Osteoblast (primary cell): Measurements from ENCODE around the gene C1GALT1C1L. TPM values are rescaled to one million over a fixed set of nuclear protein-coding genes. Genes with fewer than 3 reads are reported as not detected.
"Not testable (repeated sequence)": the region's sequence is repeated elsewhere in the genome, so short reads cannot be mapped to it uniquely, and the experiment has no call there.

Experiments used
- DNase-seq: peaks from one replicate; pipeline ENCODE4 v3.0.0; 2011; ENCODE audit warnings: low spot score, mixed read lengths; ENCODE audit not compliant: insufficient read length; ENCODE audit errors: missing footprints
- H2AFZ ChIP-seq: 2 replicates; pipeline ENCODE4 v1.6.0; 2011; ENCODE audit warnings: mild to moderate bottlenecking, low read length
- H3K27ac ChIP-seq: 2 replicates; pipeline ENCODE4 v1.5.1; 2011; ENCODE audit warnings: mild to moderate bottlenecking, low read depth, low read length, moderate library complexity
- H3K27me3 ChIP-seq: 2 replicates; pipeline ENCODE4 v1.6.0; 2012; ENCODE audit warnings: mild to moderate bottlenecking, control low read depth, inconsistent platforms, low read length, moderate library complexity; ENCODE audit not compliant: insufficient read depth
- H3K36me3 ChIP-seq: 2 replicates; pipeline ENCODE4 v1.5.1; 2011; ENCODE audit warnings: mild to moderate bottlenecking, low read length, control low read depth, moderate library complexity; ENCODE audit not compliant: insufficient read depth
- H3K4me1 ChIP-seq: 2 replicates; pipeline ENCODE4 v1.5.1; 2011; ENCODE audit warnings: mild to moderate bottlenecking, low read length, control low read depth, moderate library complexity; ENCODE audit not compliant: insufficient read depth
- H3K4me2 ChIP-seq: 2 replicates; pipeline ENCODE4 v1.6.0; 2011; ENCODE audit warnings: mild to moderate bottlenecking, low read length; ENCODE audit not compliant: insufficient read depth
- H3K4me3 ChIP-seq: fragments of 200-600 bp; sonication (generic); 3 replicates; pipeline ENCODE4 v1.5.1; 2012; ENCODE audit warnings: mild to moderate bottlenecking, low read length, inconsistent platforms; ENCODE audit not compliant: insufficient read depth
- H3K79me2 ChIP-seq: 2 replicates; pipeline ENCODE4 v1.6.0; 2012; ENCODE audit warnings: mild to moderate bottlenecking, low read length, control low read depth, inconsistent platforms; ENCODE audit not compliant: insufficient read depth
- H3K9me3 ChIP-seq: 2 replicates; pipeline ENCODE4 v1.5.1; 2011; ENCODE audit warnings: low read depth, low read length, control low read depth
- H4K20me1 ChIP-seq: 2 replicates; pipeline ENCODE4 v1.6.0; 2012; ENCODE audit warnings: mild to moderate bottlenecking, low read length, control low read depth; ENCODE audit not compliant: insufficient read depth
- total RNA-seq: library from RNA; depleted of rRNA; stranded (reverse); fragments of >200 nt; gene quantifications from 2 replicates; pipeline ENCODE4 v1.2.3, GENCODE V29; 2012
- TF ChIP-seq, protein P1 (sequence below): IDR thresholded peaks from 2 replicates; pipeline ENCODE4 v1.5.1; 2011; ENCODE audit warnings: mild to moderate bottlenecking, low read depth, low read length, moderate library complexity; ENCODE audit errors: extremely low read depth

C1GALT1C1L gene
- total RNA-seq, 1 donor, result 0.72 TPM

DNA sequence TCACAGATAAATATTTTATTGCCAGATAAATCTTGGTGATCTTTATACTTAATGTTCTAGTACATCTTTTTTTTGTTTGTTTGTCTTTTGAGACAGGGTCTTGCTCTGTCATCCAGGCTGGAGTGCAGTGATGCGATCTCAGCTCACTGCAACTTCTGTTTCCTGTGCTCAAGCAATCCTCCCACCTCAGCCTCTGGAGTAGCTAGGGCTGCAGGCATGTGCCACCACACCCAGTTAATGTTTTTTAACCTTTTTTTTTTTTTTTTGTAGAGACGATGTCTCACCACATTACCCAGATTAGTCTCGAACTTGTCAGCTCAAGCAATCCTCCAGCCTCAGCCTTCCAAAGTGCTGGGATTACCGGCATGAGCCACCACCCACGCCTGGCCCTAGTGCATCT lies 9.1 kb upstream of the C1GALT1C1L start:
- no peak overlapping the region for H3K4me2 ChIP-seq
- DNase-seq, result no peak
- TF ChIP-seq, protein P1, sequence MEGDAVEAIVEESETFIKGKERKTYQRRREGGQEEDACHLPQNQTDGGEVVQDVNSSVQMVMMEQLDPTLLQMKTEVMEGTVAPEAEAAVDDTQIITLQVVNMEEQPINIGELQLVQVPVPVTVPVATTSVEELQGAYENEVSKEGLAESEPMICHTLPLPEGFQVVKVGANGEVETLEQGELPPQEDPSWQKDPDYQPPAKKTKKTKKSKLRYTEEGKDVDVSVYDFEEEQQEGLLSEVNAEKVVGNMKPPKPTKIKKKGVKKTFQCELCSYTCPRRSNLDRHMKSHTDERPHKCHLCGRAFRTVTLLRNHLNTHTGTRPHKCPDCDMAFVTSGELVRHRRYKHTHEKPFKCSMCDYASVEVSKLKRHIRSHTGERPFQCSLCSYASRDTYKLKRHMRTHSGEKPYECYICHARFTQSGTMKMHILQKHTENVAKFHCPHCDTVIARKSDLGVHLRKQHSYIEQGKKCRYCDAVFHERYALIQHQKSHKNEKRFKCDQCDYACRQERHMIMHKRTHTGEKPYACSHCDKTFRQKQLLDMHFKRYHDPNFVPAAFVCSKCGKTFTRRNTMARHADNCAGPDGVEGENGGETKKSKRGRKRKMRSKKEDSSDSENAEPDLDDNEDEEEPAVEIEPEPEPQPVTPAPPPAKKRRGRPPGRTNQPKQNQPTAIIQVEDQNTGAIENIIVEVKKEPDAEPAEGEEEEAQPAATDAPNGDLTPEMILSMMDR, result no peak

DNA sequence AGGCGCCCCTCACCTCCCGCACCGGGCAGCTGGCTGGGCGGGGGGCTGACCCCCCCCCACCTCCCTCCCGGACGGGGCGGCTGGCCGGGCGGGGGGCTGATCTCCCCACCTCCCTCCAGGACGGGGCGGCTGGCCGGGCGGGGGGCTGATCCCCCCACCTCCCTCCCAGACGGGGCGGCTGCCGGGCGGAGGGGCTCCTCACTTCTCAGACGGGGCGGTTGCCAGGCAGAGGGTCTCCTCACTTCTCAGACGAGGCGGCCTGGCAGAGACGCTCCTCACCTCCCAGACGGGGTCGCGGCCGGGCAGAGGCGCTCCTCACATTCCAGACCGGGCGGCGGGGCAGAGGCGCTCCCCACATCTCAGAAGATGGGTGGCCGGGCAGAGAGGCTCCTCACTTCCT lies 1.6 kb upstream of the C1GALT1C1L start:
- H3K4me3 ChIP-seq, H3K9me3 ChIP-seq, H3K4me1 ChIP-seq, H2AFZ ChIP-seq, H3K79me2 ChIP-seq, H4K20me1 ChIP-seq, H3K4me2 ChIP-seq, H3K36me3 ChIP-seq, H3K27ac ChIP-seq, DNase-seq, H3K27me3 ChIP-seq: not testable (repeated sequence)

More for the DNA sequence above, 9.1 kb upstream of the C1GALT1C1L start:
- Histone ChIP-seq H3K79me2 (no peaks in the 10 kb centered on the region), H2AFZ (peak overlapping the region; percentile 9), H4K20me1 (no peaks in the 10 kb centered on the region), H3K4me1 (no peaks in the 10 kb centered on the region), H3K9me3 (no peaks in the 10 kb centered on the region), H3K27ac (no peak overlapping the region), H3K4me3 (no peak overlapping the region), H3K36me3 (peaks cover 3% of the 10 kb centered on the region), H3K27me3 (no peaks in the 10 kb centered on the region)

DNA sequence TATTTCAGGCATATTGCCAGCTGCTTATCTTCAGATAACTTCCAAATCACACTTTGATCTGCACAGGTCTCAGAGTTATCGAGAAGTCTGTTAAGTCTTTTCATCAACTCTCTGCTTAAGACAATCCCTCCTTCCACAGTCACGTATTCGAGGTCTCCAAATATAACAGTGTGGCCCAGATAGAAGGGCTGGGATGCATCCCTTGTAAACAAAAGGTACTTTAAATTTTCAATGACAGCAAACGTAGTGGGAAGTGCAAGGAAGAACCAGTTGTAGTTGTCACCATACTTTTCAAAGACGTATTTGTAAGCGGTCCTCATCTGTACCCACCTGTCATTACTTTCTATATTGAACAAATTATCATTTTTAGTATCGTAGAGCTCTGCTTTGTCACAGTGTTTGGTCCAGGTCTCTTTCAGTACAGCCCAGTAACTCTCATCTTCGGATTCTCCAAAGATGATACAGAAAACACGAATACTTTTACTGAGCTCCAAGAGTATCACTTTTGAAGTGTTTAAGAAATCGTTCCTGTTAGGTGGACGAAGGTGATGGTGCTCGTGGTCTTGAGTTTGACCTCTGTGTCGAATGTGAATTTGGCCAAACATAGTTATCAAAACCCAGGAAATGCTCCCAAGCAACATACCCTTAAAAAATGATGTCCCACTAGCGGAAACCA lies 445 bp downstream of the C1GALT1C1L start:
- Histone ChIP-seq H2AFZ (peak overlapping the region; percentile 93), H3K36me3 (no peaks in the 10 kb centered on the region), H3K9me3 (no peaks in the 10 kb centered on the region), H3K79me2 (no peaks in the 10 kb centered on the region), H3K27me3 (no peaks in the 10 kb centered on the region), H3K4me1 (peaks cover 4% of the 10 kb centered on the region), H3K27ac (peak overlapping the region; percentile 71), H3K4me2 (peak overlapping the region; percentile 89), H4K20me1 (no peaks in the 10 kb centered on the region), H3K4me3 (peak overlapping the region; percentile 85)
- TF ChIP-seq, protein P1, result no peak
- DNase-seq, result no peak

DNA sequence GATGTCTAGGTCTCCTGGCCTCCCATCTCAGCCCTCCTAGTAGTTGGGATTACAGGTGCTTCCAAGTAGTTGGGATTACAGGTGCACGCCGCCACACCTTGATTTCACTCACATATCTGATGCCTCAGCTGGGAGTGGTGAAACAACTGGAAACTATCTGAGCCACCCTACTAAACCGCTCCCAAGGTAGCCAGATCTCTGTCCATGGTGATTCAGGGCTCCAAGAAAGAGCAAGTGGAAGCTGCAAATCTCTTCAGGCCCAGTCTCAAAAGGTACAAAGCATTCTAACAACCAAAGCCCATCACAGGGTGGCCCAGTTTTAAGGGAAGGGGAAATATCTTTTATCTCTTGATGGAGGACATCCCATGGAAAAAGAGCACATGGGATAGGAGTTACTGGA lies 19.0 kb downstream of the C1GALT1C1L start:
- Histone ChIP-seq H3K4me2 (no peak overlapping the region), H3K9me3 (no peaks in the 10 kb centered on the region), H3K4me1 (no peaks in the 10 kb centered on the region), H4K20me1 (no peaks in the 10 kb centered on the region), H3K27ac (no peak overlapping the region), H2AFZ (no peak overlapping the region), H3K36me3 (no peaks in the 10 kb centered on the region), H3K4me3 (no peak overlapping the region), H3K27me3 (no peaks in the 10 kb centered on the region), H3K79me2 (no peaks in the 10 kb centered on the region)
- TF ChIP-seq, protein P1, result no peak
- DNase-seq, result no peak
